GM12873 (cell line): ENCODE data around the gene SERHL2.

Experiments used
- CTCF ChIP-seq: IDR thresholded peaks from 2 replicates; pipeline ENCODE4 v1.5.1; 2012; ENCODE audit warnings: low read depth, mild to moderate bottlenecking, moderate library complexity, low read length, control low read depth; ENCODE audit not compliant: insufficient read depth; ENCODE audit errors: missing control alignments

SERHL2 gene

GRCh38 chr22:42553475-42554361, at the start of gene SERHL2:
TSS of gene SERHL2 (plus strand) at chr22:42553956. CDS start at chr22:42554021, 65 bp downstream.
- TF ChIP-seq CTCF, result no peak

- TF ChIP-seq CTCF, result no peak
Observed at GRCh38 chr22:42509548-42509947, 44.2 kb upstream of the SERHL2 start.

GRCh38 chr22:42511401-42511891, 42.3 kb upstream of the SERHL2 start:
- TF ChIP-seq CTCF, result no peak

- peak; percentile 21 for TF ChIP-seq CTCF
Observed at GRCh38 chr22:42512273-42512990, 41.3 kb upstream of the SERHL2 start.

- TF ChIP-seq CTCF, result no peak
Observed at GRCh38 chr22:42515896-42516295, 37.9 kb upstream of the SERHL2 start.

- no peak for TF ChIP-seq CTCF
Observed at GRCh38 chr22:42519525-42520401, 34.0 kb upstream of the SERHL2 start, which contains the start of gene RRP7A. TSS of gene RRP7A (minus strand) at chr22:42519796. CDS start at chr22:42519786, 10 bp downstream.
